ENCODE results near the gene SLC44A5. TPM values are rescaled to one million over a fixed set of nuclear protein-coding genes. Genes with fewer than 3 reads are reported as not detected.

The SLC44A5 gene
- total and polyA plus RNA-seq, 2 experiments from 2014 or later = 3.3 to 11.7 TPM

GRCh38 chr1:75312620-75313019, 298.3 kb downstream of the SLC44A5 start:
- peaks cover 4% of the 10 kb centered on the region; the same call in 1 of the 2 replicates for H3K4me1 ChIP-seq (ENCODE audit: insufficient read depth)
- no peak overlapping the region for H3K4me3 ChIP-seq
- H4K20me1 ChIP-seq (replicated peaks; ENCODE audit: insufficient read depth) = no peaks in the 10 kb centered on the region
- H3K27me3 ChIP-seq (ENCODE audit: insufficient read depth) = no peaks in the 10 kb centered on the region
- H3F3A ChIP-seq (replicated peaks; ENCODE audit: low read depth) = no peaks in the 10 kb centered on the region
- H3K4me2 ChIP-seq = no peak overlapping the region
- no peak for TF ChIP-seq NANOG (IDR thresholded peaks at IDR 0.05; ENCODE audit: borderline replicate concordance)
- TF ChIP-seq ZNF331 (CRISPR knock-in tag; IDR thresholded peaks at IDR 0.05; ENCODE audit: low read depth) = no peak
- TF ChIP-seq EZH2phosphoT487 (IDR thresholded peaks at IDR 0.05; ENCODE audit: unreplicated experiment) = no peak
- TF ChIP-seq CTCF (conservative IDR thresholded peaks at IDR 0.05; ENCODE audit: low read depth in 2 of 2) = no peak
- no peak for TF ChIP-seq POLR2AphosphoS5 (IDR thresholded peaks at IDR 0.05; ENCODE audit: low read depth)
- TF ChIP-seq ZNF462 (CRISPR knock-in tag; IDR thresholded peaks at IDR 0.05) = no peak
- TF ChIP-seq JUNB (IDR thresholded peaks at IDR 0.05; ENCODE audit: unreplicated experiment) = no peak
- TF ChIP-seq REST (IDR thresholded peaks at IDR 0.05; ENCODE audit: unreplicated experiment) = no peak
- no peak for TF ChIP-seq CREB1 (CRISPR knock-in tag; IDR thresholded peaks at IDR 0.05; ENCODE audit: low read depth)
- TF ChIP-seq ZNF114 (CRISPR knock-in tag; IDR thresholded peaks at IDR 0.05) = no peak
- no peak for TF ChIP-seq EZH2 (IDR thresholded peaks at IDR 0.05; ENCODE audit: low read depth, unreplicated experiment)
- TF ChIP-seq ETS1 (IDR thresholded peaks at IDR 0.05) = no peak
- no peak for TF ChIP-seq STAT1 (IDR thresholded peaks at IDR 0.05; ENCODE audit: unreplicated experiment)
- Mint-ChIP-seq H3K4me1 (peaks cover 10% of the 10 kb centered on the region), H3K36me3 (ENCODE audit: low read depth) (no peaks in the 10 kb centered on the region), H3K9me3 (no peaks in the 10 kb centered on the region), H3K27me3 (ENCODE audit: insufficient read depth, low read depth, poor library complexity) (no peaks in the 10 kb centered on the region), H3K4me3 (no peak overlapping the region), H3K27ac (no peak overlapping the region)
- no peak for DNase-seq (ENCODE audit: low spot score)
- H3K27ac ChIP-seq (ENCODE audit: low read depth) = no peak overlapping the region
- H3K36me3 ChIP-seq (ENCODE audit: insufficient read depth) = no peaks in the 10 kb centered on the region
- H2AFZ ChIP-seq = no peak overlapping the region
- H3K9me2 ChIP-seq (ENCODE audit: insufficient read depth) = peaks cover 5% of the 10 kb centered on the region; the same call in 1 of the 2 replicates
- ATAC-seq = no peak
- no peaks in the 10 kb centered on the region for H3K79me2 ChIP-seq (replicated peaks; ENCODE audit: insufficient read depth)
